Loucy (cell line): ENCODE measurements around the gene C12orf75.

Experiments used
- H2AFZ ChIP-seq: fragments of 200-600 bp; sonication (generic); 2 replicates; pipeline ENCODE4 v1.6.0; 2016; ENCODE audit warnings: antibody characterized with exemption, mild to moderate bottlenecking, low read length, moderate library complexity
- H3F3A ChIP-seq: fragments of 200-600 bp; 2 replicates; pipeline ENCODE4 v1.6.0; 2016; ENCODE audit warnings: antibody characterized with exemption, low read depth, mild to moderate bottlenecking
- H3K27me3 ChIP-seq: fragments of 200-600 bp; sonication (generic); 2 replicates; pipeline ENCODE4 v1.6.1; 2014; ENCODE audit warnings: low read length, mild to moderate bottlenecking; ENCODE audit not compliant: insufficient read depth, poor library complexity, severe bottlenecking
- H3K36me3 ChIP-seq: fragments of 200-600 bp; sonication (generic); 2 replicates; pipeline ENCODE4 v1.6.1; 2016; ENCODE audit warnings: low read length; ENCODE audit not compliant: insufficient read depth
- H3K4me1 ChIP-seq: fragments of 200-600 bp; sonication (generic); 2 replicates; pipeline ENCODE4 v1.5.1; 2014; ENCODE audit warnings: low read length, mild to moderate bottlenecking; ENCODE audit not compliant: insufficient read depth, poor library complexity, severe bottlenecking
- H3K4me2 ChIP-seq: fragments of 200-600 bp; sonication (generic); 2 replicates; pipeline ENCODE4 v1.6.0; 2014; ENCODE audit warnings: antibody characterized with exemption, low read length, low read depth, mild to moderate bottlenecking; ENCODE audit not compliant: poor library complexity, severe bottlenecking
- H3K4me3 ChIP-seq: fragments of 200-600 bp; sonication (generic); 2 replicates; pipeline ENCODE4 v1.5.1; 2014; ENCODE audit warnings: low read length, mild to moderate bottlenecking, mixed read lengths; ENCODE audit not compliant: poor library complexity, severe bottlenecking
- H3K79me2 ChIP-seq: fragments of 200-600 bp; sonication (generic); 2 replicates; pipeline ENCODE4 v1.6.1; 2014; ENCODE audit warnings: low read length; ENCODE audit not compliant: insufficient read depth
- H3K9ac ChIP-seq: fragments of 200-600 bp; sonication (generic); 2 replicates; pipeline ENCODE4 v1.6.0; 2014; ENCODE audit warnings: mild to moderate bottlenecking, low read depth, low read length, moderate library complexity; ENCODE audit not compliant: poor library complexity, severe bottlenecking
- H3K9me2 ChIP-seq: fragments of 200-600 bp; sonication (generic); replicated peaks from 2 replicates; pipeline ENCODE4 v1.6.1; 2016; ENCODE audit warnings: low read depth, low read length, mixed read lengths
- H3K9me3 ChIP-seq: fragments of 200-600 bp; sonication (generic); 2 replicates; pipeline ENCODE4 v1.6.1; 2014; ENCODE audit warnings: mild to moderate bottlenecking, antibody characterized with exemption, low read length, low read depth; ENCODE audit not compliant: insufficient read depth
- H4K20me1 ChIP-seq: fragments of 200-600 bp; sonication (generic); 2 replicates; pipeline ENCODE4 v1.6.0; 2014; ENCODE audit warnings: antibody characterized with exemption, low read length, mild to moderate bottlenecking; ENCODE audit not compliant: insufficient read depth, poor library complexity, severe bottlenecking
- CTCF ChIP-seq: fragments of 200-600 bp; sonication (generic); conservative IDR thresholded peaks from 2 replicates; pipeline ENCODE4 v1.5.1; 2014; ENCODE audit warnings: mild to moderate bottlenecking, antibody characterized with exemption, low read length
- EZH2phosphoT487 ChIP-seq: fragments of 200-600 bp; IDR thresholded peaks from 2 replicates; pipeline ENCODE4 v1.6.1; 2018; ENCODE audit warnings: antibody characterized with exemption, mild to moderate bottlenecking, moderate library complexity, borderline replicate concordance

C12orf75 gene

GRCh38 chr12:105293187-105293586 is 37.3 kb upstream of the C12orf75 start:
- Histone ChIP-seq H2AFZ (no peak overlapping the region), H3K4me1 (no peaks in the 10 kb centered on the region), H3K9ac (no peak overlapping the region), H3K4me3 (no peak overlapping the region), H3K79me2 (no peaks in the 10 kb centered on the region), H4K20me1 (no peaks in the 10 kb centered on the region), H3K4me2 (no peak overlapping the region), H3K36me3 (no peaks in the 10 kb centered on the region), H3K9me2 (no peaks in the 10 kb centered on the region), H3K27me3 (no peaks in the 10 kb centered on the region), H3F3A (no peaks in the 10 kb centered on the region), H3K9me3 (no peaks in the 10 kb centered on the region)
- TF ChIP-seq CTCF = no peak
- no peak for TF ChIP-seq EZH2phosphoT487

GRCh38 chr12:105294161-105294560 is 36.3 kb upstream of the C12orf75 start:
- Histone ChIP-seq H3K9me3 (no peaks in the 10 kb centered on the region), H2AFZ (no peak overlapping the region), H3K4me3 (no peak overlapping the region), H3K9me2 (no peaks in the 10 kb centered on the region), H3K9ac (no peak overlapping the region), H3K4me2 (no peak overlapping the region), H4K20me1 (no peaks in the 10 kb centered on the region), H3K4me1 (no peaks in the 10 kb centered on the region), H3K27me3 (no peaks in the 10 kb centered on the region), H3F3A (no peaks in the 10 kb centered on the region), H3K36me3 (no peaks in the 10 kb centered on the region), H3K79me2 (no peaks in the 10 kb centered on the region)
- TF ChIP-seq CTCF = no peak
- no peak for TF ChIP-seq EZH2phosphoT487

GRCh38 chr12:105294886-105295479 is 35.5 kb upstream of the C12orf75 start:
- no peaks in the 10 kb centered on the region for H3K9me2 ChIP-seq
- H3K4me1 ChIP-seq = no peaks in the 10 kb centered on the region
- no peak overlapping the region for H3K4me2 ChIP-seq
- H3F3A ChIP-seq = no peaks in the 10 kb centered on the region
- H3K36me3 ChIP-seq = no peaks in the 10 kb centered on the region
- no peaks in the 10 kb centered on the region for H3K9me3 ChIP-seq
- H3K79me2 ChIP-seq = no peaks in the 10 kb centered on the region
- H3K9ac ChIP-seq = no peak overlapping the region
- H2AFZ ChIP-seq = no peak overlapping the region
- H3K4me3 ChIP-seq = no peak overlapping the region
- TF ChIP-seq EZH2phosphoT487 (no peak), CTCF (no peak)
- no peaks in the 10 kb centered on the region for H3K27me3 ChIP-seq
- no peaks in the 10 kb centered on the region for H4K20me1 ChIP-seq
